Endothelial cell of umbilical vein (primary cell): ENCODE data around the gene ZBTB7C. TPM values are rescaled to one million over a fixed set of nuclear protein-coding genes. Genes with fewer than 3 reads are reported as not detected.

Source experiments
- BruUV-seq: library from RNA; stranded (reverse); fragments of 400-500 nt; replicated peaks from 2 replicates; lab custom pipeline; 2021; lab: Mats Ljungman, UMichigan
- CTCF ChIA-PET: fragments of 300-600, 350-600 bp; sonication (Branson Sonifier 250); formaldehyde crosslinking; loops from one replicate; lab custom pipeline; 2021; ENCODE audit warnings: antibody characterized with exemption, inconsistent platforms; lab: Charles Lee
- POLR2A ChIA-PET: fragments of 300-600, 350-600 bp; sonication (Branson Sonifier 250); formaldehyde crosslinking; loops from one replicate; lab custom pipeline; 2021; ENCODE audit warnings: antibody characterized with exemption, inconsistent platforms; lab: Charles Lee
- DNase-seq: peaks from one replicate; pipeline ENCODE4 v3.0.0-alpha.2; 2011; ENCODE audit warnings: low read depth, low spot score
- FAIRE-seq: peaks from 2 replicates; lab custom pipeline; 2011; peaks lifted over from hg19 to GRCh38; lab: Jason Lieb, UNC
- H2AFZ ChIP-seq: 2 replicates; pipeline ENCODE4 v1.6.0; 2012; ENCODE audit warnings: low read depth, low read length, control low read depth, inconsistent platforms
- H3K27ac ChIP-seq: 2 replicates; pipeline ENCODE4 v1.5.1; 2011; ENCODE audit warnings: low read depth, mild to moderate bottlenecking, control low read depth, low read length, moderate library complexity; ENCODE audit not compliant: insufficient read depth
- H3K27me3 ChIP-seq, 2 experiments: 2 replicates each; pipeline versions ENCODE4 v1.6.0 to v1.6.1; 2011; ENCODE audit warnings: low read length in 2 of 2, mixed read lengths in 1 of 2; ENCODE audit not compliant: control insufficient read depth in 2 of 2, insufficient read depth in 2 of 2
- H3K36me3 ChIP-seq, 2 experiments: 2 replicates in 1 of 2; 3 replicates in 1 of 2; pipeline ENCODE4 v1.5.1; 2011; ENCODE audit warnings: low read length in 2 of 2, mild to moderate bottlenecking in 1 of 2, moderate library complexity in 1 of 2; ENCODE audit not compliant: control insufficient read depth in 2 of 2, insufficient read depth in 2 of 2; ENCODE audit errors: extremely low read depth in 1 of 2
- H3K4me1 ChIP-seq: 3 replicates; pipeline ENCODE4 v1.5.1; 2011; ENCODE audit warnings: mild to moderate bottlenecking, low read length; ENCODE audit not compliant: control insufficient read depth, insufficient read depth; ENCODE audit errors: extremely low read depth
- H3K4me2 ChIP-seq: 2 replicates; pipeline ENCODE4 v1.6.1; 2011; ENCODE audit warnings: low read length, control low read depth, mixed read lengths; ENCODE audit not compliant: insufficient read depth
- H3K4me3 ChIP-seq, 3 experiments: fragments of 200-600 bp in 1 of 3; sonication (generic), shearing (Covaris generic) in 1 of 3; replicated peaks in 1 of 3; 2 replicates each; pipeline ENCODE4 v1.5.1; 2011 to 2016; ENCODE audit warnings: control low read depth in 3 of 3, low read length in 3 of 3, mild to moderate bottlenecking in 2 of 3, inconsistent platforms in 1 of 3, low read depth in 1 of 3, moderate library complexity in 1 of 3; ENCODE audit not compliant: insufficient read depth in 1 of 3
- H3K79me2 ChIP-seq: 2 replicates; pipeline ENCODE4 v1.6.0; 2012; ENCODE audit warnings: low read length, inconsistent platforms; ENCODE audit not compliant: control insufficient read depth, insufficient read depth
- H3K9ac ChIP-seq: replicated peaks from 2 replicates; pipeline ENCODE3; 2011; ENCODE audit warnings: low read length, control low read depth; ENCODE audit not compliant: insufficient read depth; ENCODE audit errors: extremely low read depth
- H3K9me1 ChIP-seq: replicated peaks from 3 replicates; pipeline ENCODE4 v1.6.0; 2011; ENCODE audit warnings: mild to moderate bottlenecking, low read length; ENCODE audit not compliant: control insufficient read depth, insufficient read depth; ENCODE audit errors: extremely low read depth
- H3K9me3 ChIP-seq: replicated peaks from 2 replicates; pipeline ENCODE4 v1.5.1; 2012; ENCODE audit warnings: low read length, inconsistent platforms; ENCODE audit not compliant: control insufficient read depth, insufficient read depth
- H4K20me1 ChIP-seq: replicated peaks from 2 replicates; pipeline ENCODE3; 2011; ENCODE audit warnings: mild to moderate bottlenecking, low read length; ENCODE audit not compliant: control insufficient read depth, insufficient read depth; ENCODE audit errors: extremely low read depth
- CTCF ChIP-seq, 2 donors: IDR thresholded peaks; 1 replicate in 1 of 2; 2 replicates in 1 of 2; pipeline ENCODE4 v1.5.1; 2011; ENCODE audit warnings: low read length in 2 of 2, mild to moderate bottlenecking in 2 of 2, moderate library complexity in 2 of 2, control low read depth in 1 of 2, inconsistent platforms in 1 of 2, low read depth in 1 of 2; ENCODE audit not compliant: insufficient read depth in 1 of 2; ENCODE audit errors: extremely low read depth in 1 of 2
- EZH2 ChIP-seq: IDR thresholded peaks from 2 replicates; pipeline ENCODE4 v1.6.1; 2012; ENCODE audit warnings: borderline replicate concordance, low read depth, mild to moderate bottlenecking, moderate library complexity, low read length, inconsistent platforms; ENCODE audit not compliant: severe bottlenecking
- FOS ChIP-seq: IDR thresholded peaks from 2 replicates; pipeline ENCODE4 v1.6.1; 2011; ENCODE audit warnings: mild to moderate bottlenecking, low read length, moderate library complexity, borderline replicate concordance; ENCODE audit not compliant: insufficient read depth
- GATA2 ChIP-seq: IDR thresholded peaks from 2 replicates; pipeline ENCODE4 v1.7.0; 2011; ENCODE audit warnings: low read depth, mild to moderate bottlenecking, moderate library complexity, mixed read lengths, low read length; ENCODE audit not compliant: insufficient read length, insufficient read depth
- JUN ChIP-seq: IDR thresholded peaks from 2 replicates; pipeline ENCODE4 v1.6.1; 2011; ENCODE audit warnings: borderline replicate concordance, low read depth; ENCODE audit not compliant: insufficient read length, insufficient read depth
- MAX ChIP-seq: IDR thresholded peaks from 2 replicates; pipeline ENCODE4 v1.6.1; 2011; ENCODE audit not compliant: insufficient read depth, insufficient read length
- MYC ChIP-seq: IDR thresholded peaks from one replicate; pipeline ENCODE4 v1.6.1; 2011; ENCODE audit warnings: mild to moderate bottlenecking, low read depth, low read length
- POLR2A ChIP-seq: IDR thresholded peaks from 2 replicates; pipeline ENCODE4 v1.6.1; 2012; ENCODE audit warnings: low read depth, mild to moderate bottlenecking, control low read depth, low read length
- POLR2AphosphoS5 ChIP-seq: IDR thresholded peaks from 2 replicates; pipeline ENCODE4 v1.6.1; 2012; ENCODE audit warnings: low read depth, mild to moderate bottlenecking, control low read depth, low read length, moderate library complexity; ENCODE audit not compliant: insufficient read depth
- dilution Hi-C: fragments of 300-500 bp; cut with MboI; formaldehyde crosslinking; loops from one replicate; pipeline ENCODE4 v1.15.0; 2019; ENCODE audit warnings: low sequenced_read_pairs; ENCODE audit not compliant: extremely low pct_ligation_motif_present
- intact Hi-C: fragments of 100-400 bp; cut with micrococcal nuclease; formaldehyde crosslinking; loops from one replicate; pipeline ENCODE4 v1.10.0; 2022
- polyA plus RNA-seq, 4 experiments: library from polyadenylated mRNA; depleted of rRNA in 3 of 4; stranded (reverse) in 3 of 4; unstranded in 1 of 4; fragments of >200 nt; gene quantifications; 2 replicates each; pipeline versions ENCODE4 v1.2.1 to v1.2.3, GENCODE V29; 2011 to 2012; ENCODE audit warnings: missing spikeins in 1 of 4
- total RNA-seq: library from RNA; stranded (reverse); gene quantifications from 2 replicates; pipeline ENCODE4 v1.2.3, GENCODE V29; 2021

The ZBTB7C gene
- total and polyA plus RNA-seq, 2 donors (not counting 3 experiments of a cell fraction or from before 2014, with no cell fraction given) = not detected

- no peaks in the 10 kb centered on the region for H4K20me1 ChIP-seq
- H3K9me3 ChIP-seq = no peaks in the 10 kb centered on the region
- no peaks in the 10 kb centered on the region for H3K27me3 ChIP-seq
- no peak overlapping the region for H3K4me2 ChIP-seq
- no peak overlapping the region for H2AFZ ChIP-seq
- no peak overlapping the region for H3K9ac ChIP-seq
- no peak for TF ChIP-seq JUN
- no peak for TF ChIP-seq MYC
- TF ChIP-seq EZH2 = no peak
- no peak for TF ChIP-seq POLR2AphosphoS5
- no peak for TF ChIP-seq MAX
- H3K36me3 ChIP-seq = no peaks in the 10 kb centered on the region
- FAIRE-seq (no peak), DNase-seq (no peak)
- no peak overlapping the region for H3K27ac ChIP-seq
- BruUV-seq = no TSS peak
- dilution Hi-C loops = no loop called here
- POLR2A ChIA-PET = no interaction called here
- no peaks in the 10 kb centered on the region for H3K79me2 ChIP-seq
- no peak overlapping the region for H3K4me3 ChIP-seq
- CTCF ChIA-PET = no interaction called here
- no peaks in the 10 kb centered on the region for H3K4me1 ChIP-seq
- intact Hi-C loops = no loop called here
- H3K9me1 ChIP-seq = no peaks in the 10 kb centered on the region
Measured at GRCh38 chr18:48106976-48107781, 302.0 kb downstream of the ZBTB7C start.

GRCh38 chr18:48106498-48106897 lies 302.7 kb downstream of the ZBTB7C start:
- FAIRE-seq = no peak
- Histone ChIP-seq H2AFZ (no peak overlapping the region), H3K27ac (no peak overlapping the region), H3K4me1 (no peaks in the 10 kb centered on the region), H3K27me3 (no peaks in the 10 kb centered on the region), H3K79me2 (no peaks in the 10 kb centered on the region), H3K4me2 (no peak overlapping the region), H3K9me1 (no peaks in the 10 kb centered on the region), H3K4me3 (no peak overlapping the region), H3K9ac (no peak overlapping the region), H3K36me3 (no peaks in the 10 kb centered on the region), H3K9me3 (no peaks in the 10 kb centered on the region), H4K20me1 (no peaks in the 10 kb centered on the region)
- CTCF ChIA-PET = interaction anchor here (0.6 kb wide), 1 partner anchor 8 kb away, joined by 5 read pairs; no protein-coding TSS in a partner anchor
- POLR2A ChIA-PET = no interaction called here
- intact Hi-C loops (no loop called here), dilution Hi-C loops (no loop called here)
- DNase-seq = no peak
- TF ChIP-seq MAX = no peak
- TF ChIP-seq POLR2A = no peak
- no peak for TF ChIP-seq EZH2
- TF ChIP-seq GATA2 = no peak
- TF ChIP-seq JUN = no peak
- no peak for TF ChIP-seq POLR2AphosphoS5
- no peak for TF ChIP-seq FOS
- TF ChIP-seq MYC = no peak
- no peak for TF ChIP-seq CTCF (IDR thresholded peaks at IDR 0.05; ENCODE audit: extremely low read depth in 1 of 2, insufficient read depth in 1 of 2, low read depth in 1 of 2, low read length in 2 of 2)
- no TSS peak for BruUV-seq
